Upper lobe of right lung (tissue), 1 donor: ENCODE measurements around the gene NMRAL1. TPM values are rescaled to one million over a fixed set of nuclear protein-coding genes. Genes with fewer than 3 reads are reported as not detected.

Source experiments
- ATAC-seq: fragments of 200-7000 bp; cut with Tn5 transposase; one replicate; pipeline ENCODE4 v1.9.1; 2020; ENCODE audit warnings: mild to moderate bottlenecking, moderate library complexity
- DNase-seq: peaks from one replicate; pipeline ENCODE4 v3.0.0-alpha.2; 2020
- H3K27ac ChIP-seq: fragments of 200-600 bp; one replicate; pipeline ENCODE4 v1.8.0; 2022
- H3K27me3 ChIP-seq: fragments of 200-600 bp; one replicate; pipeline ENCODE4 v1.8.0; 2022; ENCODE audit warnings: mild to moderate bottlenecking
- H3K36me3 ChIP-seq: fragments of 200-600 bp; one replicate; pipeline ENCODE4 v1.8.0; 2022
- H3K4me1 ChIP-seq: fragments of 200-600 bp; one replicate; pipeline ENCODE4 v1.8.0; 2022
- H3K4me3 ChIP-seq: fragments of 200-600 bp; one replicate; pipeline ENCODE4 v1.8.0; 2022; ENCODE audit warnings: mild to moderate bottlenecking
- H3K9me3 ChIP-seq: fragments of 200-600 bp; one replicate; pipeline ENCODE4 v1.8.0; 2022
- CTCF ChIP-seq: fragments of 200-600 bp; IDR thresholded peaks from one replicate; pipeline ENCODE4 v1.8.0; 2022; ENCODE audit warnings: antibody characterized with exemption
- intact Hi-C: fragments of 100-400 bp; cut with DNase I; formaldehyde crosslinking; loops from one replicate; pipeline ENCODE4 v1.11.0; 2022
- total RNA-seq: library from RNA; stranded (reverse); fragmentation: NEBNext Ultra II Directional; extraction: Animal tissue kit (Norgen Biotek cat#: 25700); gene quantifications from one replicate; pipeline ENCODE4 v1.2.1, GENCODE V29; 2021
- donor health status: DM: no; HTN: yes; CAD: no; lungs with severe emphysema.

The NMRAL1 gene
- total RNA-seq, 1 donor from 2014 or later = 39.0 TPM

DNA sequence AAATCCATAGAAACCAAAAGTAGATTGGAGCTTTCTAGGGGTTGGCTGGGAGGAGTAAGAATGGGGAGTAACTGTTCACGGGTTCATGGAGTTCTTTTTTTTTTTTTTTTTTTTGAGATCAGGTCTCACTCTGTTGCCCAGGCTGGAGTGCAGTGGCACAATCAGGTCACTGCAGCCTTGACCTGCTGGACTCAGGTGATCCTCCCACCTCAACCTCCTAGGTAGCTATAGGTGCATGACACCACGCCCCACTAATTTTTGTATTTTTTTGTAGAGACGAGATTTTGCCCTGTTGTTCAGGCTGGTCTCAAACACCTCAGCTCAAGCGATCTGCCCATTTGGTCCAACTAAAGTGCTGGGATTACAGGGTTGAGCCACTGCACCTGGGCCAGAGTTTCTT lies 1.5 kb downstream of the NMRAL1 start:
- TF ChIP-seq CTCF = no peak
- H3K4me1 ChIP-seq = peaks cover 22% of the 10 kb centered on the region
- H3K36me3 ChIP-seq = peaks cover 13% of the 10 kb centered on the region
- H3K4me3 ChIP-seq = no peak overlapping the region
- intact Hi-C loops = no loop called here
- no peak overlapping the region for H3K27ac ChIP-seq
- no peaks in the 10 kb centered on the region for H3K27me3 ChIP-seq
- H3K9me3 ChIP-seq = no peaks in the 10 kb centered on the region
- DNase-seq (no peak), ATAC-seq (no peak)

- Histone ChIP-seq H3K36me3 (peaks cover 13% of the 10 kb centered on the region), H3K4me1 (peaks cover 13% of the 10 kb centered on the region), H3K4me3 (no peak overlapping the region), H3K27ac (no peak overlapping the region), H3K9me3 (no peaks in the 10 kb centered on the region), H3K27me3 (no peaks in the 10 kb centered on the region)
- ATAC-seq (no peak), DNase-seq (no peak)
- intact Hi-C loops = no loop called here
- TF ChIP-seq CTCF = no peak
Measured at GRCh38 chr16:4471869-4472268, 2.6 kb downstream of the NMRAL1 start.

DNA sequence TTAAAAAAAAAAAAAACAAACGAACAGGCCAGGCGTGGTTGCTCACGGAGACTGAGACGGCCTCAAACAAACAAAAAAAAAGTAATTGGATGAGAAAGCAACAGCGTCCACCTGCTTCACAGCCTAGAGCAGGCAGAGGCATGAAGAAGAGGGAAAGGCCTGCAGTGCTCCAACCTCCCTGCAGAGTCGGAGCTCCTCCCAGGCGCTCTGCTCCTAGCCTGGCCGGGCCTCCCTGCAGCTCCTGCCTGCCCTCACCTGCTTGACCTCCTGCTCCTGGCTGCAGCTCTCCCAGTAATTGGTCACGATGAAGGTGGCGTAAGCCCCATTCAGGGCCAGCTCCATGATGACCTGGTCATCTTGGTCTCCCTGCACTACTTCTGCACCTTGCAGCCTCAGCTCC lies 5.5 kb downstream of the NMRAL1 start:
- no peak overlapping the region for H3K27ac ChIP-seq
- ATAC-seq = no peak
- no peaks in the 10 kb centered on the region for H3K27me3 ChIP-seq
- H3K4me3 ChIP-seq = no peak overlapping the region
- peaks cover 34% of the 10 kb centered on the region for H3K36me3 ChIP-seq
- intact Hi-C loops = no loop called here
- no peak for DNase-seq
- no peaks in the 10 kb centered on the region for H3K9me3 ChIP-seq
- no peak for TF ChIP-seq CTCF
- peaks cover 6% of the 10 kb centered on the region for H3K4me1 ChIP-seq

DNA sequence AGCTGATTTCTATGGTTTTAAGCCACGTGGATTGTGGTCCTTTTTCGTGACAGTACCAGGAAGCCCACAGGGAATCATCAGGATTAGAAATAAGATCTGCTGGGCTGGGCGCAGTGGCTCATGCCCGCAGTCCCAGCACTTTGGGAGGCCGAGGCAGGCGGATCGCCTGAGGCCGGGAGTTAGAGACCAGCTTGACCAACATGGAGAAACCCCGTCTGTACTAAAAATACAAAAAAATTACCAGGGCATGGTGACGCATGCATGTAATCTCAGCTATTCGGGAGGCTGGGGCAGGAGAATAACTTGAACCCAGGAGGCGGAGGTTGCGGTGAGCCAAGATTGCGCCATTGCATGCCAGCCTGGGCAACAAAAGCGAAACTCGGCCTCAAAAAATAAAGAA lies 6.5 kb downstream of the NMRAL1 start:
- Histone ChIP-seq H3K27me3 (no peaks in the 10 kb centered on the region), H3K36me3 (peaks cover 45% of the 10 kb centered on the region), H3K27ac (no peak overlapping the region), H3K9me3 (no peaks in the 10 kb centered on the region), H3K4me3 (no peak overlapping the region), H3K4me1 (no peaks in the 10 kb centered on the region)
- ATAC-seq (no peak), DNase-seq (no peak)
- no peak for TF ChIP-seq CTCF
- intact Hi-C loops = no loop called here

DNA sequence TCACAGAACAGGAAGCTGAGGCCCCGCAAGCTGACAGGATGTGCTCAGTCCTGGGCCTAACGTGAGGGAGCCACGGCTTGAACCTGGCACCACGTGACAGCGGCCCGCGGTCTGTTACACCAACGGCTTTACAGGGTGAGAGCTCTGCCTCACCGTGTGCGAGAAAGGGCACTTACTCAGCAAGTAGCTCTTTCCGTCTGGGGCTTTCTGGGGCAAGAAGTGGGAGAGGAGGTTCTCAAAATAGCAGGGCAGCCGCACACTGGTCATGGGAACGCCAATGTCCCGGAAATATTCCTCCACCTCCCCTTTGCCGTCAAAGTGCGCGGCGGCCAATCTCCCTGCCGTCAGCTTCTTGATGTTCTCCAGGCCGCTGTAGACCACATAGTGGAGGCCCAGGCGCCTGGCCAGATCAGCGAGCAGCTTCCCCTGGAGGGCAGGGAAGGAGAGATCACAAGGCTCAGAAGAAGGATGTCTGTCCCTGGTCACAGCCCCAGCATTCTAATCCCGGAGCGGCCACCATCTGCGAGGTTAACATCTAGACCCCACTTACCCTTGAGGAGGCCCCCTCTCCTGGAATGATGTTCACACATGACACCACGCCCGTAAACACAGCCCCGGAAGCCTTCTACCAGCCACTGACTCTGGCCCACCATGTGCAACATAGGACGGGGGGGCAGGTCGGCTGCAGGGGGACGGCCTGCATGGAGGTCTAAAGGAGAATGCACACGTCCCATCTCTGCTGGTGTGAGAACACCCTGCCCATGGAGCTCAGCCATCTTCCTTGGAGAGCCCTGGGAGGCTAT lies 8.2 kb downstream of the NMRAL1 start:
- intact Hi-C loops = no loop called here
- Histone ChIP-seq H3K27ac (no peak overlapping the region), H3K36me3 (peaks cover 51% of the 10 kb centered on the region)

More for the DNA sequence above, 8.2 kb downstream of the NMRAL1 start:
- Histone ChIP-seq H3K27me3 (no peaks in the 10 kb centered on the region), H3K9me3 (no peaks in the 10 kb centered on the region), H3K4me1 (no peaks in the 10 kb centered on the region), H3K4me3 (no peak overlapping the region)
- TF ChIP-seq CTCF = no peak
- DNase-seq (no peak), ATAC-seq (peak; percentile 63)
